Stomach smooth muscle (tissue), 2 donors: ENCODE data around the gene DPP4.

Experiments
- H3K27ac ChIP-seq: one replicate; pipeline ENCODE4 v1.7.0; 2013; ENCODE audit warnings: mild to moderate bottlenecking, low read length, inconsistent platforms
- H3K27me3 ChIP-seq, 2 donors: one replicate each; pipeline ENCODE4 v1.7.0; 2013; ENCODE audit warnings: low read length in 2 of 2; ENCODE audit not compliant: insufficient read depth in 2 of 2, control insufficient read depth in 1 of 2
- H3K36me3 ChIP-seq, 2 donors: one replicate each; pipeline ENCODE4 v1.7.0; 2013; ENCODE audit warnings: low read length in 2 of 2; ENCODE audit not compliant: control insufficient read depth in 2 of 2, insufficient read depth in 2 of 2
- H3K4me1 ChIP-seq: one replicate; pipeline ENCODE4 v1.7.0; 2013; ENCODE audit warnings: low read length; ENCODE audit not compliant: control insufficient read depth, insufficient read depth
- H3K4me3 ChIP-seq, 2 donors: one replicate each; pipeline ENCODE4 v1.7.0; 2013; ENCODE audit warnings: low read length in 2 of 2
- H3K9ac ChIP-seq, 2 donors: one replicate each; pipeline ENCODE4 v1.7.0; 2013; ENCODE audit warnings: low read length in 2 of 2, mild to moderate bottlenecking in 1 of 2
- H3K9me3 ChIP-seq, 2 donors: one replicate each; pipeline ENCODE4 v1.7.0; 2013; ENCODE audit warnings: low read length in 2 of 2; ENCODE audit not compliant: control insufficient read depth in 2 of 2
- donor health status: healthy.
- donor health status: Pancreatic carcinoma.

DPP4 gene

DNA sequence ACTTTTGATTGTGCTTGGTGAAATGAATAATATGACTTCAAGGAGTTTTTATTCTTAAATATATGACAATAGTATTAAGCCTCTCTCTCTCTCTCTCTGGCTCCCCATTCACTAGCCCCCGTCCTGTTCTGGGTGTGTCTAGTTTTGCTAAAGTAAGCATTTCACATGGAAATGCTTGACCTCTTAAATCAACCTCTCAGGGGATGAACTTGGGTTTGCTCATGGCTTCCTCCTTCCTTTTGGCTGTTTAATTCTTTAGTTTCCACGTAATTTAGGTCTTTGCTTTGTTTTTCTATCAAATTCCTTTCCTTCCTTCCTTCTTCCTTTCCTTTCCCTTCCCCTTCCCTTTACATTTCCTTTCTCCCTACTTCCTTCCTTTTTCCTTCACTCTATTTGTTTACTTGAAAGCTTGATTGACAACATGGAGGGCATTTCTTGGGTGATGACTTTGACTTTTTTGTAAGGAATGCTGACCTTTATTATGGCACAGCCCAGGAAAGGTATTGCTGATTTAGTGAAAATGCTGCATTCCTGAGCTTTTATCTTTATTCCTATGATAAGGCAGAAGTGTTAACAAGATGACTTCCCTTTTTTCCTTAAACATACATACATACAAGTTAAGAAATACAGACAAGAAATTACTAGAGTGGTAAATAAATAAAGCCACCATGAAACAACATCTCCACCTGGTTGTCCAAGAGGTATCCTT is 3.6 kb downstream of the DPP4 start:
- peaks cover 4% of the 10 kb centered on the region for H3K4me1 ChIP-seq
- peaks cover 9 to 12% of the 10 kb centered on the region in 2 donors for H3K27me3 ChIP-seq
- no peaks in the 10 kb centered on the region for H3K9me3 ChIP-seq
- H3K27ac ChIP-seq: no peak overlapping the region
- no peak overlapping the region for H3K4me3 ChIP-seq
- no peaks in the 10 kb centered on the region for H3K36me3 ChIP-seq
- H3K9ac ChIP-seq: no peak overlapping the region

DNA sequence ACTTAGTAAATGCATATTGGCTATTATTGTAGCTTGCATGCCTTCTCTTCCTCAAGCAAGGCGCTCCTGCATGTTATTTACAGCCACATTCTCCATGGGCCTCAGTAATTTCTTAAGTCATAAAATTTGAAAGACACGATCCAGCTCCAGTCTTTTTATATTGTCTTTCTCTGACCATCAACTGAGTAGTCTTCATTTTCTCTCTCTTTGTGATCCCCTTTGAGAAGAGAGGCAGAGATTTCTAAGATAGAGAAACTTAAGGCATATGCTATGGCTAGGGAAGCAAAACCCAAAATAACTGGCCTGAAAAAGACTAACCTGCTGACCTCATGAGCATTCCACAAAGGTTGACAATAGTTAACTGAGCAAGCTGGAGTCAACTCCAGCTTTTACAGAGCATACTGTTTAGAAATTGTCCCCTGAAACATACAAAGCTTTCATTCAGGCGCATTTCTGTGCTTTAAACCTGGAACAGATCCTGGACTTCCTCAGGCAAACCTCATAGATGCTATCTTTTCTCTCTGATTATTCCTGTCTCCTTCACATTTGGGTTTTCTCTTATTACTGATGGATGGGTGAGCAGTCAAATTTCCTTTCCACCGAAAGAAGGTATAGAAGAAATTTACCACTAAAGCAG is 4.6 kb downstream of the DPP4 start:
- Histone ChIP-seq H3K27me3 (peaks cover 8 to 9% of the 10 kb centered on the region in 2 donors), H3K4me1 (peaks cover 4% of the 10 kb centered on the region), H3K9ac (no peak overlapping the region), H3K27ac (no peak overlapping the region), H3K9me3 (no peaks in the 10 kb centered on the region), H3K36me3 (no peaks in the 10 kb centered on the region), H3K4me3 (no peak overlapping the region)

DNA sequence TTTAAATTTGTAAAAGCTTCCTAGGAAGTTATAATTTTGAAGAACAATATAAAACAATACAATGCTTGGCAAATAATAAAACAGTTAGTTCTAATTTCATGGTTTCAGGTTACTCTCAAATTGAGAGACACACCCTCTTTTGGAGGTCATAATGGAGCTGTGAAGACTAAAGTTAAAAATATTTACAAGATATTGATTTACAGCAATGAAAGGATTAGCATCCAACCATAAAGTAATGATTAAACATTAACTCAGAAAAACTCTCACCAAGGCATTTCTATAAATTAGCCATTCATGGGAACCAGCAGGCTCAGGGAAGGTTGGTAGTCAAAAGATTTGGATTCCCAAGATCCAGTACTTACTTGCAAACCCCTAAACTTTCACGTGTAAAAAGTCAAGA is 6.4 kb downstream of the DPP4 start:
- Histone ChIP-seq H3K27ac (no peak overlapping the region), H3K27me3 (no peaks in the 10 kb centered on the region), H3K9ac (no peak overlapping the region), H3K36me3 (no peaks in the 10 kb centered on the region), H3K9me3 (no peaks in the 10 kb centered on the region), H3K4me1 (no peaks in the 10 kb centered on the region), H3K4me3 (no peak overlapping the region)

DNA sequence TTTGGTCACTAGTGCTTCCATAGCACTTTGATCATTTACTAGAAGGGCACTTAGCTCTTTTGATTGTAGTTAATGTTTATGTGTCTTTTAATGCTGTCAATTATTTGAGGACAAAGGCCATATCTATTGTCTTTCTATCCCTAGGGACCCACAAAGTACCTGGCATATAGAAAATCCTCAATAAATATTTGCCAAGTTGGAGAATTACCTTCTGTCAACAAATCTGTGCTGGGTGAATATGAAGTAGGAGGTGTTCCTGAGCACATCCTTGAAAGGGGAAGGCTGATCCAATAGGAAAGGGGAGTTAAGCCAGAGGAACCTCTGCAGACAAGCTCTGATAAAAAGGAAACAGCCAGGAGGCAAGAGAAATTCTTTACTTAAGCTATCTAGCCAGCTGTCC is 8.2 kb downstream of the DPP4 start:
- H3K4me1 ChIP-seq: no peaks in the 10 kb centered on the region
- no peaks in the 10 kb centered on the region for H3K9me3 ChIP-seq
- H3K27me3 ChIP-seq: no peaks in the 10 kb centered on the region
- no peak overlapping the region for H3K4me3 ChIP-seq
- no peak overlapping the region for H3K9ac ChIP-seq
- no peaks in the 10 kb centered on the region for H3K36me3 ChIP-seq
- H3K27ac ChIP-seq: no peak overlapping the region

DNA sequence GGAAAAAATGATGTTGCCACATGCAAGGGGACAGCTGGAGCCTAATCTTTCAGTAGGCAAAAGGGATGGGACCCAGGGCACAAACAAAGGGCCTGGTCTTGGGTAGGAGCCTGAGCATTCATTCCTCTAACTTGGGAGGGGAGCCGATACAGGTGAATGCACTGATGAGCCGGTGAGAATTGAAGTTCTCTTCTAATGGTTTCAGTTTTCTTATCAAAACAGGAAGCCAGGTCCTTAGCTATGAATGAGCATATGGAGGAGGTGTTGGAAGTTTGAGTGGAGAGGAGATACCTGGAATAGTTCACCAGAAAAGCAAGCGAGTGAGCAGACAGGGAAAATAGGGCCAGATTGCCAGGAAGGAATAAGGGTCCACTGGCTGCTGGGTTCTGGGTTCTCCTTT is 10.1 kb downstream of the DPP4 start:
- Histone ChIP-seq H3K4me1 (no peaks in the 10 kb centered on the region), H3K9ac (no peak overlapping the region), H3K27ac (no peak overlapping the region), H3K4me3 (no peak overlapping the region), H3K27me3 (no peaks in the 10 kb centered on the region), H3K36me3 (no peaks in the 10 kb centered on the region), H3K9me3 (no peaks in the 10 kb centered on the region)

DNA sequence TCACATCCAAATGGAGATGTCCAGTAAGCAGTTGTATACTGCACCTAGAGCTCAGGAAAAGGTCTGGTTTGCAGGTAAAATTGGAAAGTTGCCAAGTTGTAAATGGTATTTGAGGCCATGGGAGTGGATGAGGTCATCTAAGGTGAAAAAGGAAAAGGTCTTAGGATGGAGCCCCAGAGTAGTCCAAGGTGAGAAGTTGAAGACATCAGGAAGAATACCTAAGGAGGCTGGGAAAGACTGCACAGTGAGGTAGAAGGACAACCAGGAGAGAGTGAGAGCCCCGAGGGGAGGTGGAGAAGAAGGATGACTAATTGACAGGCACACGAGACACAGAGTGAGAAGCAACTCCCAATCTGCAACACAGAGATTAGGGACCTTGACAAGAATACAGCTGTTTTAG is 10.7 kb downstream of the DPP4 start:
- Histone ChIP-seq H3K27me3 (no peaks in the 10 kb centered on the region), H3K4me3 (no peak overlapping the region)

DNA sequence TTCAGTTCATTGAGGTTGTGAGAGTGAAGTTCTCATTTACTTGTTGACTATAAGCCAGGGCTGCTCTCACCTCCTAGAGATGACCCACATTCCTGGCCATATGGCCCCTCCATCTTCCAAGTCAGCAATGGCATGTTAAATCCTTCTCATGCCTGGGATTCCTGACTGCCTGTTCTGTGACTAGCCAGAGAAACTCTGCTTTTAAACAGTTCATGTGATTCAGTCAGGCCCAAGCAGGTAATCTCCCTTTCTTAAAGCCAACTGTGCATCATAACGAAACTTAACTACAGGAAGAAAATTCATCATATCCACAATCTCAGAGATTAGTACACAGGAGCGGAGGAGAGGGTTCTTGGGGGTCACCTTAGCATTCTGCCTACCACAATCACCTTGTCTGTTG is 11.5 kb downstream of the DPP4 start:
- Histone ChIP-seq H3K36me3 (no peaks in the 10 kb centered on the region), H3K4me3 (no peak overlapping the region), H3K4me1 (no peaks in the 10 kb centered on the region), H3K27ac (no peak overlapping the region), H3K9me3 (peaks cover 0 to under 1% of the 10 kb centered on the region in 2 donors), H3K27me3 (no peaks in the 10 kb centered on the region), H3K9ac (no peak overlapping the region)

More for the DNA sequence above, 10.7 kb downstream of the DPP4 start:
- Histone ChIP-seq H3K36me3 (no peaks in the 10 kb centered on the region), H3K9ac (no peak overlapping the region), H3K4me1 (no peaks in the 10 kb centered on the region), H3K27ac (no peak overlapping the region), H3K9me3 (no peaks in the 10 kb centered on the region)

DNA sequence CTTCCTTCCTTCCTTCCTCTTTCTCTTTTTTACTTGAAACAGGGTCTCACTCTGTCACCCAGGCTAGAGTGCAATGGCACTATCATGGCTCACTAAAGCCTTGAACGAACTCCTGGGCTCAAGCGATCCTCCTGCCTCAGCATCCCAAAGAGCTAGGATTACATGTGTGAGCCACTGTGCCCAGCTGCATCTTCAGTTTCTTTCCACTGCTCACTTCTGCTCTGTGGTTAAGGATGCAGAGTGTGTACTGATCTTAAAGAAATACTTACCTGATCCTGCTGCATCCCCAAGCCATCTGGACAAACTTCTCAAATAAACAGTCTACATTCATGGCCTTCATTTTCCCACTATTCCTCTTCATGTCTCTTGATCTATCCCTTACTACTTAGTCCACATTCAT is 13.0 kb downstream of the DPP4 start:
- H3K27ac ChIP-seq: no peak overlapping the region
- peaks cover 7 to 9% of the 10 kb centered on the region in 2 donors for H3K9me3 ChIP-seq
- H3K27me3 ChIP-seq: no peaks in the 10 kb centered on the region
- H3K36me3 ChIP-seq: no peaks in the 10 kb centered on the region
- H3K4me1 ChIP-seq: no peaks in the 10 kb centered on the region
- no peak overlapping the region for H3K9ac ChIP-seq
- no peak overlapping the region for H3K4me3 ChIP-seq

DNA sequence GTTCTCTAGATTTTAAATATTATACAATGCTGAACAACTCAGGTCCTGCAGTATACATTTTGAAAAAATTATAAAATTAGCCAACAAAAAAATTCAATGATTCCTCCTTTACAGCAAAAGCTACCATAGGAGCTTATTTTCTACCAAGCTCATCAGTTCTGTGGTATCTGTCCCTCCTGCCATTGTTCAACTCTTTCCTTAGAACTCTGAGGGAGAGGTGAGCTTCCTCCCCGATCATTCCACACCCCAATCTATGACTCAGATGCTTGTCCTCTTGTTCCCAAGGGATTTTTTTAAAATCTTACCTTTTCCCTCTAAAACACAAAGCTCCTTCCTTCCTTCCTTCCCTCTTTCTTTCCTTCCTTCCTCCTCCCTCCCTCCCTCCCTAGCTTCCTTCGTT is 13.5 kb downstream of the DPP4 start:
- Histone ChIP-seq H3K4me1 (no peaks in the 10 kb centered on the region), H3K36me3 (no peaks in the 10 kb centered on the region), H3K27ac (no peak overlapping the region), H3K9ac (no peak overlapping the region), H3K4me3 (no peak overlapping the region), H3K9me3 (peaks cover 7 to 9% of the 10 kb centered on the region in 2 donors), H3K27me3 (no peaks in the 10 kb centered on the region)

DNA sequence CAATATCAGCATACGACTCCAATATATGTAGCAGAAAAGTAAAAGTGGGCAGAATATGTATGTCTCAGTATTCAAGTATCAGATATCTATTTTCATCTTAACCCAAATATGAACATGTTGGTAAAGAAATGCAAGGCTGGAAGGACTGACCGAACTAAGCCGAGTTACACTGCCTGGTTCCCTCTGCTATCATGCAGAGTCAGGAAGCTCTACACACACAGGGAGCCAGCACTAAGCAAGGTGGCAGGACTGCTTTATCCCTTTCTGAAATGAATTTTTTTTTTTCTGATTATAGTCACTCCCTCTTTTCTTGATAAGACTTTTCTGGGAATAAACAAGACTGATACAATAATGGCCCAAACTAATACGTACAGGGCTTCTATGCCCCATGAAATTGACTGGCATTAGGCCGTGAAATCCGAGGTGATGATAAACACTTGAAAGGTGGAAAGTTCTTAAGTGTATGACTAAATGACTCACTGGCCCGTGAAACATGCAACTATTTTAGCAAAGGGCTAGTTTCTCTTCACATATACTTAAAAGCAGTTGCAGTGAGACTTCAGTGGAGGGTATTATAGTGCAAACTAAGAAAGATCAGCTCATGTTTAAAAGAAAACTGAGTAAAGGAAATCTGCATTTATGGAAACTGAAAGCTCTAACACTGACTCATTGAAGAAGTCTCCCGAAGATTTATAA is 14.9 kb downstream of the DPP4 start:
- H3K4me3 ChIP-seq: no peak overlapping the region

DNA sequence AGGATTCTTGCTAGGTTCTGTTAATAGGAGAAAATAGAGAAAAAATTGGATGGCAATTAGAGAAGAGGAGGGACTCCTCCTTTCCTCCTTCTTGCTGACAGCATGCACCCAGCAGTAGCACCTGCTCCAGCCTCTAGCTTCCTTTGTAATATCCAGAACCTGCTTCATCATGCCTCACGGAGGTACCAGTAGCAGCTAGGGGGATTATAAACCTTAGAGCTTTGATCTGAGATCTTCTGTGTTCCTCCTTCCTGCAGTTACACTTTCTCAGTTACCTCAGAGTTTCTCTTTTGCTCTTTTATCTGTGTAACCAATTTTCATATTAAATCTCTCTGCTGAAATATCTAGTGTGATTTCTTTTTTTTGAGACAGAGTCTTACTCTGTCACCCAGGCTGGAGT is 16.6 kb downstream of the DPP4 start:
- H3K9me3 ChIP-seq: peaks cover 7 to 9% of the 10 kb centered on the region in 2 donors
- no peak overlapping the region for H3K27ac ChIP-seq
- no peaks in the 10 kb centered on the region for H3K4me1 ChIP-seq
- no peak overlapping the region for H3K9ac ChIP-seq
- no peaks in the 10 kb centered on the region for H3K36me3 ChIP-seq
- H3K4me3 ChIP-seq: no peak overlapping the region
- H3K27me3 ChIP-seq: no peaks in the 10 kb centered on the region

More for the DNA sequence above, 14.9 kb downstream of the DPP4 start:
- H3K4me1 ChIP-seq: no peaks in the 10 kb centered on the region
- H3K27ac ChIP-seq: no peak overlapping the region
- no peaks in the 10 kb centered on the region for H3K27me3 ChIP-seq
- no peak overlapping the region for H3K9ac ChIP-seq
- H3K9me3 ChIP-seq: peaks cover 7 to 9% of the 10 kb centered on the region in 2 donors
- no peaks in the 10 kb centered on the region for H3K36me3 ChIP-seq
